Tongue (tissue), 2 donors: ENCODE measurements around the gene PLEK2. TPM values are rescaled to one million over a fixed set of nuclear protein-coding genes. Genes with fewer than 3 reads are reported as not detected.
"Not testable (repeated sequence)": the region's sequence is repeated elsewhere in the genome, so short reads cannot be mapped to it uniquely, and the experiment has no call there.

Source experiments
- DNase-seq: peaks from one replicate; pipeline ENCODE4 v3.0.0-alpha.2; 2015
- total RNA-seq: library from RNA; depleted of rRNA; stranded (reverse); fragments of >200 nt; gene quantifications from one replicate; pipeline ENCODE4 v1.2.3, GENCODE V29; 2014

Gene PLEK2
- 4.1 TPM for total RNA-seq

GRCh38 chr14:67411820-67412421 lies at the start of gene PLEK2:
Gene PLEK2, minus strand, starts transcription at chr14:67412165. Its CDS starts 106 bp downstream, at chr14:67412059.
- DNase-seq, result peak; percentile 63

DNA sequence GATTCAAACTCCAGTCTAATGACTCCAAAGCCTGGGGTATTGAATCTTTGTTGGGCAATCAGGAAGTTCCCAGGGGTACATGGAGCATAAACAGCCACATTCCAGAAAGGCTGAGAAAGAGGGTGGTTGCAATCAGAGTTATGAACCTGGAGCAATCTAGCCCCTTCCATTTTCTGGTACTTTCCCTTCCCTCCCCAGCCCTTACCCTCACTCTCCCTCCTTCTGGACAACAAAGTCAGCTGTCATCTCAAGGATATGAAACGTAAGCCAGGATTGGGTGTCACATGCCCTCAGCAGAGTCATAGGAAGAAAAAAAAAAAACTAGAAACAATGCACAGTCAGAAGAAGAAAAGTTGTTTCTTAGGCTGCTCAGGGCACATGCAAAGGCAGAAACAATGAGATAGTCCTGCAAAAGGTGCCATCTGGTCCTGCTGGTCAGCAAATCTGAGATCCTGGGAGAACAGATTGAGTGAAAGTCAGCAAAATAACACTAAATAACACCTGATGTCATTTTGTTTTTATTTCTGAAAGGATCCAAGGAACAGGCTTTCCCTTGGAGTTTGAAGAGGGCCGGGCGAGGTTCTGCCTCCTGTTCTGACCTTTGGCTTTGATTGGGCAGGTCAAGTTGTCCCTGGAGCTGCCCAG lies 49.5 kb upstream of the PLEK2 start:
- no peak for DNase-seq

DNA sequence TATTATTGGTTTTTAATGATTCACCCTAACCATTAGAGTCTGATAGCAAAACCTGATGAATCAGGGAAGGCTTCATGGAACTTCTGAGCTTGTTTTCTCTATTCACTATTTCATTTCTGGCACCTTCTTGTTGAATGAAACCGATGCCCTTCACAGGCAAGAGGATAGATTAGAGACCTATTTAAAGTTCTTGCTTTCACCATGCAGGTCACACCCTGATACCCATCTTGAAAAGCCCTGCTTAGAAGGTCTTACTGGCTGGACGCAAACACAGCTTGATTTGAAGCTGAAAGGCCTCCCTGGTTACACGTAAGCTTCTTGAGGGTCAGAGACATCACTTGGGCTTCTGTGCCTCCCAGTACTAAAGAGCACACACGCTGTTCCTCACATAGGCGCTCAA lies 47.4 kb upstream of the PLEK2 start:
- DNase-seq, result no peak

DNA sequence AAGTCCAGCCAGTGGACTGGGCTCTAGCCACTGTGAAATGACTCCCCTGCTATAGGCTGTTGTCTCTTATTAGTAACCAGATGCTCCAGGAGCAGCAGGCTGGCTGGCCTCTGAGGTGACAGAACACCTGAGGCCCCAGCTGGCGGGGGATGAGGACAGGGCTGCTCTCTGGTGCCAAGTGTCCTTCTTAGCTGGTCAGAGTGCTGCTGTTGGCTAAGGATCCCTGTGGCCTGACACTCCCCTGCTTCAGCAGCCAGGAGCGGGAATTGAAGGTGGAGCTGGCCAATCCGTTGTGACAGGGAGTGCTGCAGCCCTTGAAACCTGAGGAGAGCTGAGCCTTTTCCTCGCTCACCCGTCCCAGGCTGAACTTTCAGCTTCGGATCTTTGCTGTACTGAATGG lies 45.8 kb upstream of the PLEK2 start:
- DNase-seq, result peak; percentile 56

GRCh38 chr14:67456732-67457131 lies 44.8 kb upstream of the PLEK2 start:
- DNase-seq, result no peak

GRCh38 chr14:67453575-67454300 lies 41.8 kb upstream of the PLEK2 start:
- no peak for DNase-seq

GRCh38 chr14:67451667-67452066 lies 39.7 kb upstream of the PLEK2 start:
- DNase-seq, result not testable (repeated sequence)

DNA sequence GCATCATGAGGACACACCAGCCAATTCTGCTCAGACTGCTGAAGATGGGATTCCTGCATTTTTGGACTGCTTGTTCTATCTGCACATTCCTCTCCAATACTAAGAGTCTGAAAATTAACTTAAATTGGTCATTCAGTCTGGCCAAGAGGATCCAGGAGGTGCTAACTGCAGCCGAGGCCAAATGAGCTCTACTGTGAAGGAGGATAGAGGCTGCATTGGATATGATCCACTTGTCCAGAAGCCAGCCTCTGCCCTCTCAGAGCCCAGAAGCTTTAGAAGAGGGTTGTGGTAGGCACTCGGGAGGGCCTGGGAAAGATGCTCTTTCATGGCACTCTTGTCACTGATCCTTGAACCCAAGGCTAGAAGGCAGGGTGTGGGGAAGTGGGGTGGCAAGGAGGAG lies 37.1 kb upstream of the PLEK2 start:
- DNase-seq, result no peak

DNA sequence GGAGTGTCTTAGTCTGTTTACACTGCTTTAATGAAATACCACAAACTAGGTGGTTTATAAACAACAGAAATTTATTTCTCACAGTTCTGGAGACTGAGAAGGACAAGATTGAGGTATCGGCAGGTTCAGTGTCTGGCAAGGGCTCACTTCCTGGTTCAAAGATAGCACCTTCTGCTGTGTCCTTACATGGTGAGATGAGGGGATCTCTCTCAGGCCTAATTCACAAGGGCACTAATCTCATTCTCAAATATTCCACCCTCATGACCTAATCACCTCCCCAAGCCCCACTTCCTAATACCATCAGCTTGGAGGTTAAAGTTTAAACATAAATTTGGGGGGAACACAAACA lies 35.0 kb upstream of the PLEK2 start:
- DNase-seq, result no peak

GRCh38 chr14:67446371-67447032 lies 34.5 kb upstream of the PLEK2 start:
- DNase-seq, result peak; percentile 65

DNA sequence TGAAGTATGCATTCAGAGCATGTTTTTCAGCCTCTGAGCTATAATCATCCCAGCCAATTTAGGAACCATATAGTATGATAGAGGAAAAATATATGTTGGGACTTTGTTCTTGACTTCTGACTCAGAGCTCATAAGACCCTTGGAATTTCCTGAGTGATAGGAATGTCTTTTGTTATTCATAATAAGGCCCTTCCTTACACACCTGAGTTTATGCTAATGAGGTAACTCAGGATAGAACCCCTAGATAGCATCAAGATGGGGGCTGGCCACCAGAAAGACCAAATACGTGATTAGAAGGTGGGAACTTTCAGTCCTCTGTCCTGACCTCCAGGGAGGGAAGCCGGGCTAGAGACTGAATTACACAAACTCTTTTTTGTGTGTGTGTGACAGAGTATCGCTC lies 32.4 kb upstream of the PLEK2 start:
- no peak for DNase-seq

DNA sequence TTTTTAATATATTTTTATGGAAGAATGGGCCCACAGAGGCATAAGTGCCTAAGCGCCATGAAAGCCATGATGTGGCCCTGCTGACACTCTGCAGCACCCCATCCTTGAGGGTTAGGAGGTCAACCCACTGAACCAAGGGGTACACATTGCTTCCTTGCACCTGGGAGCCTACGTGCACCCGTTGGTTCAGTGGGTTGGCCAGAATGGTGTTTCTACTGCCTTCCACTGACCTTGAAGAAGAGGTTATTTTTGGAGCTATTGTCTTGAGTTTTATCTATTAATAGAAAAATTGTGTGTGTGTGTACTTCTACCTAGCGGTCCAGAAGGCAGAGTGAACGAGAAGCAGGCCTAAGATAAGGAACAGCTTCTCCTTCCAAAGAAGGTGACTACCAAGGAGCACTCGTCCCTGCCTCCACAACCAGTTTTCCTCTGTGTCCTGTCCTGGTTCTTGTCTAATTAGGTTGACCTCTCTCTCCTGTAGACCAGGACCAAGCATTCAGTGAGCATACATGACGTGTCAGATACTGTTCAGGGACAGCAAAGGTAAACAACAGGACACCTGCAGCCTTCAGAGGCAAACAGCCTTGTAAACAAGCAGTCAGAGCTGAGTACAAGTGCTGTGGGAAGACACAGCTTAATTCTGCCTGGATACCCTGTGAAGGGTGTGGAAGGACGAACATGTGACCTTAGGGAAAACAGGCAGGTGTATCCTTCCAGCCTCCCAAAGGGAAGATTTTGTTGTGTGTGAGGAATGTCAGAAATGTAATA lies 30.4 kb upstream of the PLEK2 start:
- DNase-seq, result no peak

DNA sequence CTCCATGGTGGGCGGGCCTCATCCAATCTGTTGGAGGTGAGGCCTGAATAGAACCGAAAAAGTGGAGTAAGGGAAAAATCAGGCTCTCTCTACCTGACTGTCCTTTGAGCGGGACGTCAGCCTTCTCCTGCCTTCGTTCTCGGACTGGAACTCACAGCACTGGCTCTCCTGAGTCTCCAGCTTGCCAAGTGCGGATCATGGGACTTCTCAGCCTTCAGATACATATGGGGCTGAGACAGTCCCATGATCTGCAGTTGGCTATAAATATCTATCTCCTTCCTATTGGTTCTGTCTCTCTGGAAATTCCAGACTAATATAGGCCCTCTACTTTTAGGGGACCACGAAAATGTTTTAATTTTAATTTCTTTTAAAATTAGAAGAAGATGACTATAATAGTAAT lies 29.7 kb upstream of the PLEK2 start:
- DNase-seq, result no peak

DNA sequence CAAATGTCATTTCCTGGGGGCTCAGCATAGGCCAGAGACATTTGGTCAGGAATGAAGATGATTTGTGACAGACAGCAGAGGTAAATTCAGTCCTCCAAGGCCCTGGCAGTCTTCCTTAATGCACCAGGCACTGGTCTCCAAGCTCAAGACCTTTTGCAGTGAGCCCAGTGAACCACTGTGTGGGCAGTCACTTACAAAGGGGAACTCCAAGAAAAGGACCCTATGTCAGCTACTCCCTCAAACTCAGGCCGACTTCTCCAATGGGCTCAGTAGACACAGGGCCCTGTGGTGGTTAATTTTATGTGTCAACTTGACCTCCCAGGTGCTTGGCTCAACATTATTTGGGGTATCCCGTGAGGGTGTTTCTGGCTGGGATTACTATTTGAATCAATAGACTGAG lies 29.3 kb upstream of the PLEK2 start:
- DNase-seq, result no peak

DNA sequence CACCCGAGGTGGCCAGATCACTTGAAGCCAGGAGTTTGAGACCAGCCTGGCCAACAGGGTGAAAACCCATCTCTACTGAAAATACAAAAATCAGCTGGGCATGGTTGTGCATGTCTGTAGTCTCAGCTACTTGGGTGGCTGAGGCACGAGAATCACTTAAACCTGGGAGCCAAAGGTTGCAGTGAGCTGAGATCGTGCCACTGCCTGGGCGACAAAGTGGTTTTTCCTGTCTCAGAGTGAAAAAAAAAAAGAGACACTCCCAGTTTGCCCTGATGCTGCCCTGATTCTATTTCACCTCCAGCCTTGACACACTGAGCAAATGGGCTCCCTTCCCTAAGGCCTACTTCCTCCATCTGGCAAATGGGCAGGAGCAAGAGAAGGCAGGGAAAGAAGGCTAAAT lies 28.5 kb upstream of the PLEK2 start:
- no peak for DNase-seq

- no peak for DNase-seq
Observed at GRCh38 chr14:67438969-67439368, 27.0 kb upstream of the PLEK2 start.

DNA sequence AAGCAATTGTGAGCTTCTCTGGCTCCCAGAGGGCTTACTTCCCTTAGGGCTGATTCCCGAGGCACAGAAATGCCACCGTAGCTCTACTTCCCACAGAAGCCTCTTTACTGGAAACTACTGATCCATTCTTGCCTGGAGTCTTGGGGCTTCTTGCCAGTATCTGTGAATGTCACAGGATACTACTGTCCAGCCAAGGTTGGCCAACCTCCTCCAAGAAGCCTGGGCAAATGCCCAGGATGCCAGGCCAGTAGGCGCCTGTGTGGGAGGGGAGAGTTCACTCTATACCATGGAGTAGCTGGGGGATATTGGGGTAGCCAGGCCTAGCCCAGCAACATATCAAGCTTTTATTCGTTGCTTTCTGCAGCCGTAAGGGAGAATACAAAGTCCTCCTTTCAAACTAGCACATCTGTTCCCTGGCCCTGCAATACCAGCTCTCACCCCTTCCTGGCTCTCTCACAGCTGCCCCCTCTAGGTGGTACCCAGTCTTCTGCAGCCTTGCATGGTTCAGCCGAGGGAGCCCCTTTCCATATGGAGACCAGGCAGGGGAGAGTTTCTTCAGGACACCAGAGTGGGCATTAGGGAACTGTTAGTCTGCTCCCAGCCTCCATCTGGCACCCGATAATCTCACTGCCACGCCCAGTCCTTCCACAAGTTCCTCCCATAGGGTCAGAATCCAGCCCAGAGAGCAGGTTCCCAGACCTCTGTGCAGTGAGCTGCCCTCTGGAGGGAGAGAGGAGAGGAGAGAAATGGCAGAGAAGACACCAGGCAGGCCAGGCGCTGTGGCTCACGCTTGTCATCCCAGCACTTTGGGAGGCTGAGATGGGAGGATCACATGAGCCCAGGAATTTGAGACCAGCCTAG lies 24.3 kb upstream of the PLEK2 start:
- DNase-seq, result no peak

GRCh38 chr14:67435603-67436002 lies 23.6 kb upstream of the PLEK2 start:
- DNase-seq, result no peak

GRCh38 chr14:67432050-67432564 lies 20.1 kb upstream of the PLEK2 start:
- DNase-seq, result no peak

GRCh38 chr14:67429510-67430205 lies 17.7 kb upstream of the PLEK2 start:
- no peak for DNase-seq
